HepG2 (cell line): ENCODE results near the gene OSBPL5. TPM values are rescaled to one million over a fixed set of nuclear protein-coding genes. Genes with fewer than 3 reads are reported as not detected.

Experiments used
- ATAC-seq: fragments of 200-7000 bp; cut with Tn5 transposase; 3 replicates; pipeline ENCODE4 v1.9.1; 2020; ENCODE audit warnings: mild to moderate bottlenecking, moderate library complexity
- BruUV-seq: library from RNA; stranded (reverse); fragments of 400-500 nt; replicated peaks from 2 replicates; lab custom pipeline; 2021; lab: Mats Ljungman, UMichigan
- CTCF ChIA-PET: fragments of 300-600 bp; formaldehyde crosslinking; extraction: SDS; loops from one replicate; lab custom pipeline; 2021; ENCODE audit warnings: low total read pairs, inconsistent platforms, low intra/inter-chr PET ratio; lab: Yijun Ruan, JAX
- POLR2A ChIA-PET: fragments of 350-600 bp; sonication (Branson Sonifier 250); formaldehyde crosslinking; loops from one replicate; lab custom pipeline; 2020; ENCODE audit warnings: antibody characterized with exemption, inconsistent platforms; lab: Yijun Ruan, JAX
- DNase-seq: peaks from one replicate; pipeline ENCODE4 v3.0.0-alpha.2; 2015; ENCODE audit warnings: low spot score
- FAIRE-seq: peaks from 3 replicates; lab custom pipeline; 2011; peaks lifted over from hg19 to GRCh38; lab: Jason Lieb, UNC
- H2AFZ ChIP-seq: one replicate; pipeline ENCODE4 v1.6.1; 2011; ENCODE audit warnings: low read length, inconsistent platforms
- H3K27ac ChIP-seq: fragments of 300-600 bp; 3 replicates; pipeline ENCODE4 v1.8.0; 2011; ENCODE audit warnings: mixed run types, mild to moderate bottlenecking, mixed read lengths, low read length, inconsistent platforms; ENCODE audit not compliant: insufficient read depth; ENCODE audit errors: extremely low read length
- H3K27me3 ChIP-seq, 2 experiments: fragments of 200-600 bp in 1 of 2; 2 replicates in 1 of 2; 3 replicates in 1 of 2; pipeline versions ENCODE4 v1.6.0 to v1.8.0; 2011; ENCODE audit warnings: low read length in 2 of 2, mild to moderate bottlenecking in 2 of 2, moderate library complexity in 2 of 2, inconsistent platforms in 1 of 2; ENCODE audit not compliant: insufficient read depth in 2 of 2, control insufficient read depth in 1 of 2
- H3K36me3 ChIP-seq, 2 experiments: fragments of 200-600 bp in 1 of 2; replicated peaks in 1 of 2; 2 replicates in 1 of 2; 3 replicates in 1 of 2; pipeline versions ENCODE4 v1.5.1 to v1.8.0; 2011; ENCODE audit warnings: low read length in 2 of 2, inconsistent platforms in 1 of 2; ENCODE audit not compliant: insufficient read depth in 2 of 2, control insufficient read depth in 1 of 2
- H3K4me1 ChIP-seq: 2 replicates; pipeline ENCODE4 v1.5.1; 2012; ENCODE audit warnings: low read length, inconsistent platforms; ENCODE audit not compliant: insufficient read depth
- H3K4me2 ChIP-seq: 2 replicates; pipeline ENCODE4 v1.6.0; 2011; ENCODE audit warnings: low read depth, low read length, inconsistent platforms
- H3K4me3 ChIP-seq, 3 experiments: fragments of 200-600 bp in 1 of 3; sonication (generic), shearing (Covaris generic) in 1 of 3; replicated peaks in 1 of 3; 2 replicates each; pipeline ENCODE4 v1.5.1; 2011 to 2016; ENCODE audit warnings: low read length in 3 of 3, inconsistent platforms in 2 of 3, low read depth in 2 of 3, mild to moderate bottlenecking in 2 of 3, control low read depth in 1 of 3, mixed read lengths in 1 of 3; ENCODE audit not compliant: insufficient read depth in 1 of 3
- H3K79me2 ChIP-seq: one replicate; pipeline ENCODE4 v1.6.1; 2011; ENCODE audit warnings: low read length, inconsistent platforms; ENCODE audit not compliant: insufficient read depth
- H3K9ac ChIP-seq: 2 replicates; pipeline ENCODE4 v1.6.0; 2011; ENCODE audit warnings: mild to moderate bottlenecking, low read depth, low read length, inconsistent platforms; ENCODE audit not compliant: insufficient read depth
- H3K9me3 ChIP-seq: 2 replicates; pipeline ENCODE4 v1.5.1; 2012; ENCODE audit warnings: mild to moderate bottlenecking, low read length
- H4K20me1 ChIP-seq: 2 replicates; pipeline ENCODE4 v1.6.0; 2011; ENCODE audit warnings: inconsistent platforms, mild to moderate bottlenecking, low read length, moderate library complexity; ENCODE audit not compliant: insufficient read depth
- CEBPB ChIP-seq: IDR thresholded peaks from 2 replicates; pipeline ENCODE4 v1.6.1; 2011; ENCODE audit warnings: low read depth, low read length, improper control_type of control experiment, borderline replicate concordance
- KAT7 ChIP-seq: IDR thresholded peaks from 2 replicates; pipeline ENCODE4 v1.6.1; 2018; ENCODE audit warnings: borderline replicate concordance, missing compliant biosample characterization
- ZNF274 ChIP-seq: sonication (generic); formaldehyde crosslinking; IDR thresholded peaks from 2 replicates; pipeline ENCODE4 v1.5.1; 2020; ENCODE audit warnings: mild to moderate bottlenecking, missing genetic modification reagents
- WGBS: methylation state at CpG from one replicate; pipeline ENCODE4 v1.1.6; 2017; ENCODE audit warnings: low lambda C conversion rate; 5-methylcytosine and 5-hydroxymethylcytosine counted together
- in situ Hi-C: cut with HindIII; loops from 2 replicates; pipeline ENCODE4 v1.10.0; 2017; ENCODE audit warnings: low pct_unique_long_range_greater_than_20kb; ENCODE audit not compliant: extremely low pct_ligation_motif_present
- intact Hi-C: fragments of 100-400 bp; cut with micrococcal nuclease; formaldehyde crosslinking; loops from one replicate; pipeline ENCODE4 v1.10.0; 2022; ENCODE audit not compliant: unreplicated experiment
- polyA plus RNA-seq, 8 experiments: library from polyadenylated mRNA; depleted of rRNA in 3 of 8; stranded (reverse) in 7 of 8; unstranded in 1 of 8; fragments of >200 nt; fragmentation: Illumina TruSeq in 4 of 8; extraction: Trizol in 4 of 8; gene quantifications; 2 replicates each; pipeline versions ENCODE4 v1.2.1 to v1.2.3, GENCODE V29; 2011 to 2016; ENCODE audit warnings: low read depth in 4 of 8, missing spikeins in 1 of 8, mixed read lengths in 1 of 8; ENCODE audit not compliant: insufficient read depth in 1 of 8
- total RNA-seq, 5 experiments: library from RNA; depleted of rRNA; stranded (reverse); fragments of >200 nt; fragmentation: Illumina TruSeq; extraction: Trizol; gene quantifications; 2 replicates each; pipeline ENCODE4 v1.2.3, GENCODE V29; 2016; ENCODE audit warnings: low read depth in 1 of 5

OSBPL5 gene
- total and polyA plus RNA-seq, 2 of the 13 experiments (the other 11 are each of a cell fraction or from before 2014, with no cell fraction given): not detected

DNA sequence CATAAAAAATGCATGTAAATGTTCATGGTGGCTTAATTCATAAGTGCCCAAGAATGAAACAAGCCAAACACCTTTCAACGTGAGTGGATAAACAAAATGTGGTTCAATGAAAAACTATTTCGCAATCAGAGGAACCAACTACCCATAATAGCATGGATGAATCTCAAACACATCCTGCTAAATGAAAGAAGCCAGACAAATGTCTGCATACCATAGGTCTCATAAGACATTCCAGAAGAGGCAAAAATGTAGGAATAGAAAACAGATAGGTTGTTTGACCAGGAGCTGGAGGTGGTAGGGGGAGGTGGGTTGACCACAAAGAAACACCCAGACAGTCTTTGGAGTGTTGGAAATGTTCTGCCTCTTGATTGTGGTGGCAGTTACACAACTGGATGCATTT, 13.2 kb upstream of the OSBPL5 start:
- peaks cover 0 to 21% of the 10 kb centered on the region in 2 experiments; a peak in 4 of 5 replicates for H3K27me3 ChIP-seq
- POLR2A ChIA-PET: no interaction called here
- H3K27ac ChIP-seq: no peak overlapping the region
- intact Hi-C loops (no loop called here), in situ Hi-C loops (no loop called here)
- H2AFZ ChIP-seq: no peak overlapping the region
- H3K4me1 ChIP-seq: no peaks in the 10 kb centered on the region
- no peak overlapping the region for H3K9ac ChIP-seq
- no peaks in the 10 kb centered on the region for H3K79me2 ChIP-seq
- H3K9me3 ChIP-seq: peaks cover 17% of the 10 kb centered on the region
- BruUV-seq: no TSS peak
- no peak overlapping the region for H3K4me3 ChIP-seq
- CTCF ChIA-PET: no interaction called here
- peak; percentile 79 for TF ChIP-seq CEBPB
- TF ChIP-seq ZNF274: no peak
- TF ChIP-seq, all 625 proteins: peak for 1
- H3K36me3 ChIP-seq: no peaks in the 10 kb centered on the region
- no peaks in the 10 kb centered on the region for H4K20me1 ChIP-seq
- DNase-seq: no peak
- ATAC-seq: no peak
- FAIRE-seq: no peak
- H3K4me2 ChIP-seq: no peak overlapping the region
- 2% methylated on average over 2 of the region's 2 CpGs for WGBS

DNA sequence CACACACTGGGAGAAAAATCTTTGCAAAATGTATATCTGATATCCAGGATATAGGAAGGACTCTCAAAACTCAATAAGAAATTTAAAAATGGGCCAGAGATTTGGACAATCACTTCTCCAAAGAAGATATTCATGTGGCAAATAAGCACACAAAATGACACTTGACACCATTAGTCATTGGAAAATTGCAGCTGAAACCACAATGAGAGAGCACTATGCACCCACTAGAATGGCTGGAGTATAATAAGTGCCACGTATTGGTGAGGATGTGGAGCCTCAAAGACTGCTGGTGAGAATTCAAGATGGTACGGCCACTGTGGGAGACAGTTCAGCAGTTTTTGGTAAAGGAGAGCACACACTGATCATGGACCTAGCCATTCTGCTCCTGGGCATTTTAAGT, 12.8 kb upstream of the OSBPL5 start:
- ChIA-PET POLR2A (no interaction called here), CTCF (no interaction called here)
- H3K4me2 ChIP-seq: no peak overlapping the region
- H3K36me3 ChIP-seq: no peaks in the 10 kb centered on the region
- no peak overlapping the region for H3K4me3 ChIP-seq
- H4K20me1 ChIP-seq: no peaks in the 10 kb centered on the region
- no peak for FAIRE-seq
- in situ Hi-C loops (no loop called here), intact Hi-C loops (no loop called here)
- no peak for TF ChIP-seq KAT7
- H3K4me1 ChIP-seq: no peaks in the 10 kb centered on the region
- 3% methylated on average over 2 of the region's 2 CpGs for WGBS
- H2AFZ ChIP-seq: no peak overlapping the region
- no peak for DNase-seq
- peaks cover 0 to 19% of the 10 kb centered on the region in 2 experiments; a peak in 3 of 5 replicates for H3K27me3 ChIP-seq
- no peak overlapping the region for H3K9ac ChIP-seq
- no TSS peak for BruUV-seq
- H3K27ac ChIP-seq: no peak overlapping the region
- H3K9me3 ChIP-seq: peaks cover 17% of the 10 kb centered on the region
- ATAC-seq: no peak
- H3K79me2 ChIP-seq: no peaks in the 10 kb centered on the region
